ENCODE results near the gene LRFN2. TPM values are rescaled to one million over a fixed set of nuclear protein-coding genes. Genes with fewer than 3 reads are reported as not detected.

LRFN2 gene
- total and polyA plus RNA-seq, 2 experiments from 2014 or later: 0.29 to 2.5 TPM

- Histone ChIP-seq H4K20me1 (replicated peaks; ENCODE audit: insufficient read depth) (no peaks in the 10 kb centered on the region), H3K27me3 (ENCODE audit: insufficient read depth) (no peaks in the 10 kb centered on the region), H3K36me3 (ENCODE audit: insufficient read depth) (no peaks in the 10 kb centered on the region), H3F3A (replicated peaks; ENCODE audit: low read depth) (no peaks in the 10 kb centered on the region), H2AFZ (no peak overlapping the region), H3K4me2 (no peak overlapping the region), H3K9me2 (ENCODE audit: insufficient read depth) (peaks cover 5% of the 10 kb centered on the region; the same call in 1 of the 2 replicates), H3K4me1 (ENCODE audit: insufficient read depth) (no peaks in the 10 kb centered on the region), H3K27ac (ENCODE audit: low read depth) (no peak overlapping the region), H3K4me3 (no peak overlapping the region), H3K79me2 (replicated peaks; ENCODE audit: insufficient read depth) (no peaks in the 10 kb centered on the region)
- H3K27me3 Mint-ChIP-seq (ENCODE audit: insufficient read depth, low read depth, poor library complexity): peaks cover 7% of the 10 kb centered on the region
- H3K4me3 Mint-ChIP-seq: no peak overlapping the region
- DNase-seq (ENCODE audit: low spot score) (no peak), ATAC-seq (no peak)
- H3K36me3 Mint-ChIP-seq (ENCODE audit: low read depth): no peaks in the 10 kb centered on the region; the same call in 2 of the 3 replicates
- H3K9me3 Mint-ChIP-seq: no peaks in the 10 kb centered on the region
- no peak for TF ChIP-seq JUNB (IDR thresholded peaks at IDR 0.05; ENCODE audit: unreplicated experiment)
- no peak for TF ChIP-seq ZNF331 (CRISPR knock-in tag; IDR thresholded peaks at IDR 0.05; ENCODE audit: low read depth)
- TF ChIP-seq ETS1 (IDR thresholded peaks at IDR 0.05): no peak
- TF ChIP-seq EZH2phosphoT487 (IDR thresholded peaks at IDR 0.05; ENCODE audit: unreplicated experiment): no peak
- no peak for TF ChIP-seq NANOG (IDR thresholded peaks at IDR 0.05; ENCODE audit: borderline replicate concordance)
- TF ChIP-seq CREB1 (CRISPR knock-in tag; IDR thresholded peaks at IDR 0.05; ENCODE audit: low read depth): no peak
- TF ChIP-seq POLR2AphosphoS5 (IDR thresholded peaks at IDR 0.05; ENCODE audit: low read depth): no peak
- TF ChIP-seq REST (IDR thresholded peaks at IDR 0.05; ENCODE audit: unreplicated experiment): no peak
- TF ChIP-seq CTCF (conservative IDR thresholded peaks at IDR 0.05; ENCODE audit: low read depth in 2 of 2): no peak
- TF ChIP-seq ZNF114 (CRISPR knock-in tag; IDR thresholded peaks at IDR 0.05): no peak
- no peak for TF ChIP-seq STAT1 (IDR thresholded peaks at IDR 0.05; ENCODE audit: unreplicated experiment)
- TF ChIP-seq EZH2 (IDR thresholded peaks at IDR 0.05; ENCODE audit: low read depth, unreplicated experiment): no peak
- TF ChIP-seq ZNF462 (CRISPR knock-in tag; IDR thresholded peaks at IDR 0.05): no peak
- H3K4me1 Mint-ChIP-seq: peaks cover 9% of the 10 kb centered on the region
- H3K27ac Mint-ChIP-seq: no peak overlapping the region
Observed at GRCh38 chr6:40485795-40486194, 101.4 kb downstream of the LRFN2 start.

All from GM23338 (cell line).